OCI-LY3 (cell line): Measurements from ENCODE around the gene CELA3B.
"Not testable (repeated sequence)": the region's sequence is repeated elsewhere in the genome, so short reads cannot be mapped to it uniquely, and the experiment has no call there.

ENCODE experiments used
- H2AFZ ChIP-seq: fragments of 200-600, 300-600 bp; shearing (Covaris generic); 2 replicates; pipeline ENCODE4 v1.6.0; 2014; ENCODE audit warnings: antibody characterized with exemption, low read depth, low read length
- H3K27ac ChIP-seq: fragments of 200-600, 300-600 bp; sonication (generic); 2 replicates; pipeline ENCODE4 v1.5.1; 2014; ENCODE audit warnings: mild to moderate bottlenecking, low read length, moderate library complexity, mixed read lengths
- H3K27me3 ChIP-seq: fragments of 200-600, 300-600 bp; sonication (generic); 2 replicates; pipeline ENCODE4 v1.6.1; 2014; ENCODE audit warnings: low read depth, low read length, mixed read lengths
- H3K36me3 ChIP-seq: fragments of 200-600, 300-600 bp; sonication (generic); replicated peaks from 2 replicates; pipeline ENCODE3; 2014; ENCODE audit warnings: low read depth, low read length, mixed read lengths
- H3K4me1 ChIP-seq: fragments of 300-600, 200-600 bp; sonication (generic); 2 replicates; pipeline ENCODE4 v1.6.1; 2014; ENCODE audit warnings: low read length, mixed read lengths
- H3K4me2 ChIP-seq: fragments of 200-600, 300-600 bp; sonication (generic); 2 replicates; pipeline ENCODE4 v1.6.1; 2014; ENCODE audit warnings: low read length, mixed read lengths
- H3K4me3 ChIP-seq: fragments of 300-600, 200-600 bp; sonication (generic); 2 replicates; pipeline ENCODE4 v1.5.1; 2014; ENCODE audit warnings: antibody characterized with exemption, mild to moderate bottlenecking, low read length, moderate library complexity
- H3K79me2 ChIP-seq: fragments of 300-600, 200-600 bp; shearing (Covaris generic); 2 replicates; pipeline ENCODE4 v1.6.1; 2014; ENCODE audit warnings: mild to moderate bottlenecking, low read length, mixed read lengths
- H3K9ac ChIP-seq: fragments of 300-600, 200-600 bp; shearing (Covaris generic); 2 replicates; pipeline ENCODE4 v1.6.0; 2014; ENCODE audit warnings: mild to moderate bottlenecking, low read length, moderate library complexity
- H3K9me3 ChIP-seq: fragments of 200-600, 300-600 bp; shearing (Covaris generic); 2 replicates; pipeline ENCODE4 v1.6.1; 2014; ENCODE audit warnings: low read length, mixed read lengths; ENCODE audit not compliant: insufficient read depth
- H4K20me1 ChIP-seq: fragments of 200-600, 300-600 bp; sonication (generic); 2 replicates; pipeline ENCODE4 v1.6.1; 2016; ENCODE audit warnings: low read length, mixed read lengths; ENCODE audit not compliant: insufficient read depth
- EZH2phosphoT487 ChIP-seq: fragments of 200-600 bp; shearing (Covaris generic); IDR thresholded peaks from 2 replicates; pipeline ENCODE4 v1.6.1; 2018; ENCODE audit warnings: antibody characterized with exemption, mixed run types, low read depth
- TF ChIP-seq, protein P1 (sequence below): fragments of 200-600, 300-600 bp; sonication (generic); IDR thresholded peaks from 2 replicates; pipeline ENCODE4 v1.5.1; 2014; ENCODE audit warnings: antibody characterized with exemption, low read length, low read depth

CELA3B gene

DNA sequence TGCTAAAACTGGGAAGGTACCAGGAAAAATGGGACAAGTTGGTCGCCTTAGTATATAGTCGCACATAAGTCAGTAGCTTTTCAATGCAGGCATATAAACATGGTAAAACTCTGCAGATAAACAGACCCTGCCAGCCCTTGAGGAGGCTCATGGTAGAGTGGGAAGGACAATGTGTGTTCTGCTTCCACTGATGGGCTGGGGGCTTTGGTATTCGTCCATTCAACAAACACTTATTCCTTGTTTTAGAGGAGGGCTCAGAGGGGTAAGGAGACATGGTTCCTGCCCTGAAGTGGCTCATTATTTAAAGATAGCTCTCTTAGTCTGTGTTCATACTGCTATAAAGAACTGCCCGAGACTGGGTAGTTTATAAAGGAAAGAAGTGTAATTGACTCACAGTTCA, 35.9 kb downstream of the CELA3B start:
- H4K20me1 ChIP-seq, H3K79me2 ChIP-seq, H3K36me3 ChIP-seq, H3K4me3 ChIP-seq, H3K4me2 ChIP-seq, H3K9ac ChIP-seq, H3K27ac ChIP-seq, H3K4me1 ChIP-seq, H3K9me3 ChIP-seq, H3K27me3 ChIP-seq, H2AFZ ChIP-seq: not testable (repeated sequence)

DNA sequence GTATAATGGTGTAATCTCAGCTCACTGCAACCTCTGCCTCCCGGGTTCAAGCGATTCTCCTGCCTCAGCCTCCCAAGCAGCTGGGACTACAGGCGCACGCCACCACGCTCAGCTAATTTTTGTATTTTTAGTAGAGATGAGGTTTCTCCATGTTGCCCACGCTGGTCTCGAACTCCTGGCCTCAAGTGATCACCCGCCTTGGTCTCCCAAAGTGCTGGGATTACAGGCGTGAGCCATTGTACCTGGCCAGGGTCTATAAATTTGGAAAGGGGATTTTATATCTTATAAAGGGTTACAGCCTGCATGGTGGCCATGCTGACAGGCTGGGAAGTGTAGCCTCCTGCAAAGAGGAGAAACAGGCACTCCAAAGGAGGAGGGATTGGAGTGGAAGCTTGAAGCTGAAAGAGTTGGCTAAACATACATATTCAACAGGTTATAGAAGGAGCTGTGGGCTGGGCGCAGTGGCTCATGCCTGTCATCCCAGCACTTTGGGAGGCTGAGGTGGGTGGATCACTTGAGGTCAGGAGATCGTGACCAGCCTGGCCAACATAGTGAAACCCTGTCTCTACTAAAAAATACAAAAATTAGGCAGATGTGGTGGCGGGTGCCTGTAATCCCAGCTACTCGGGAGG, 37.9 kb downstream of the CELA3B start:
- not testable (repeated sequence) for H3K4me2 ChIP-seq, H2AFZ ChIP-seq, H3K27me3 ChIP-seq, H3K9ac ChIP-seq, H3K27ac ChIP-seq, H3K36me3 ChIP-seq, H3K4me3 ChIP-seq, H3K79me2 ChIP-seq, H3K9me3 ChIP-seq, H4K20me1 ChIP-seq
- peaks cover 12% of the 10 kb centered on the region for H3K4me1 ChIP-seq

DNA sequence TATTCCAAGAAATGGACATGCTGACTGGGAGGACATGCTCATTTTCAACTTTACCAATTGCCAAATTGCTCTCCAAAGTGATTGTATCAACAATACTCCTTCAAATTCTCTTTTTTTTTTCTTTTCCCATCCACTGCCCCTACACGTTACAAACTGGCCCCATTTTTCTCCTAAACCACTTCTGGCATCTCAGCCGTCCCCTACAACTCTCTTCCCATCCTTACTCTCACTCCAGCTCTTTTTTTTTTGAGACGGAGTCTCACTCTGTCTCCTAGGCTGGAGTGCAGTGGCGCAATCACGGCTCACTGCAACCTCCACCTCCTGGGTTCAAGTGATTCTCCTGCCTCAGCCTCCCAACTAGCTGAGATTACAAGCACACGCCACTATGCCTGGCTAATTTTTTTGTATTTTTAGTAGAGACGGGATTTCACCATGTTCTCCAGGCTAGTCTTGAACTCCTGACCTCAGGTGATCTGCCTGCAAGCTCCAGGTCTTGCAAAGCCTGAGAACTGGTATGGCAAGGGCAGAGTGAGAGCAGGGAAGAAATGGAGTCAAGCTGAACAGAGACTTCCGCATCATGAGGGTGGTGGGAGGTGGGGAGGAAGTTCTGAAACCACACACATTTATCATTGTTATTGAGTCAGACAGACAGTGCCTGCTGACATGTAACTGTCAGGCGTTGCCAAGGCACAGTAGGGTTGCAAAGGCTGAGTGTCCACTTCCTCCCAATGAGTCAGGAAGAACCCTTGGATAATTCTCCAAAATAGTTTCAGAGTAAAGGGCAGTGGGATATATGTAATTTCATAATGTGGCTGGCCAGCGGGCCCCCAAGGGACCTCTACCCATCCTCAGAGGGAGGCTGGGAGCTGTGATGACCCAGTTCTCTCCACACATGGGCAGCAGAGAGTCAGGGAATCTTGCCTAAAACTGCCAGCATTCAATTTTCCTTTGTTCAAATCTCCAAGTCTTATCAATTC, 42.0 kb downstream of the CELA3B start:
- no peaks in the 10 kb centered on the region for H3K36me3 ChIP-seq
- no peaks in the 10 kb centered on the region for H3K27me3 ChIP-seq
- H3K27ac ChIP-seq = no peak overlapping the region
- no peaks in the 10 kb centered on the region for H3K79me2 ChIP-seq
- H3K4me2 ChIP-seq = peak overlapping the region; percentile 67
- peaks cover 14% of the 10 kb centered on the region for H3K4me1 ChIP-seq
- TF ChIP-seq, protein P1, sequence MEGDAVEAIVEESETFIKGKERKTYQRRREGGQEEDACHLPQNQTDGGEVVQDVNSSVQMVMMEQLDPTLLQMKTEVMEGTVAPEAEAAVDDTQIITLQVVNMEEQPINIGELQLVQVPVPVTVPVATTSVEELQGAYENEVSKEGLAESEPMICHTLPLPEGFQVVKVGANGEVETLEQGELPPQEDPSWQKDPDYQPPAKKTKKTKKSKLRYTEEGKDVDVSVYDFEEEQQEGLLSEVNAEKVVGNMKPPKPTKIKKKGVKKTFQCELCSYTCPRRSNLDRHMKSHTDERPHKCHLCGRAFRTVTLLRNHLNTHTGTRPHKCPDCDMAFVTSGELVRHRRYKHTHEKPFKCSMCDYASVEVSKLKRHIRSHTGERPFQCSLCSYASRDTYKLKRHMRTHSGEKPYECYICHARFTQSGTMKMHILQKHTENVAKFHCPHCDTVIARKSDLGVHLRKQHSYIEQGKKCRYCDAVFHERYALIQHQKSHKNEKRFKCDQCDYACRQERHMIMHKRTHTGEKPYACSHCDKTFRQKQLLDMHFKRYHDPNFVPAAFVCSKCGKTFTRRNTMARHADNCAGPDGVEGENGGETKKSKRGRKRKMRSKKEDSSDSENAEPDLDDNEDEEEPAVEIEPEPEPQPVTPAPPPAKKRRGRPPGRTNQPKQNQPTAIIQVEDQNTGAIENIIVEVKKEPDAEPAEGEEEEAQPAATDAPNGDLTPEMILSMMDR = peak; percentile 49
- no peak for TF ChIP-seq EZH2phosphoT487
- H3K9ac ChIP-seq = no peak overlapping the region
- H3K4me3 ChIP-seq = peak overlapping the region; percentile 38
- H4K20me1 ChIP-seq = no peaks in the 10 kb centered on the region
- peak overlapping the region; percentile 87 for H2AFZ ChIP-seq
- H3K9me3 ChIP-seq = no peaks in the 10 kb centered on the region

DNA sequence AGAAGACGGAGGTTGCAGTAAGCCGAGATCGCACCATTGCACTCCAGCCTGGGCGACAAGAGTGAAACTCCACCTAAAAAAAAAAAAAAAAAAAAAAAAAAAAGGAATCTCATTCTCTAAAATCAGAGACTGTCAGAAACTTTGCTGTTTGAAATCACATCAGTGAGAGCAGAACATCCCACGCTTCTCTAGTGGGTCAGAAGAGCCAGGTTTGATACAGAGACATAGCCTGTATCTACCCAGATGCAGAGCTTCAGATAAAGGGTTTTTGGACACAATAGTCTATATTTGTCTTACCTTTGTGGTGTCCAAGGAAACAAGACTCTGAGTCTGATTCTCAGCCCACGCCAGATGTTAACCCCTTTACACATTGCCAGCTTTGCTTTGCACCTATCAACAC, 44.2 kb downstream of the CELA3B start:
- Histone ChIP-seq H3K4me2 (no peak overlapping the region), H3K27ac (no peak overlapping the region), H3K4me1 (peaks cover 20% of the 10 kb centered on the region), H3K36me3 (no peaks in the 10 kb centered on the region), H3K9ac (no peak overlapping the region), H2AFZ (no peak overlapping the region), H3K4me3 (no peak overlapping the region), H3K79me2 (peaks cover 1% of the 10 kb centered on the region; the same call in 1 of the 2 replicates), H3K27me3 (no peaks in the 10 kb centered on the region), H4K20me1 (no peaks in the 10 kb centered on the region), H3K9me3 (no peaks in the 10 kb centered on the region)
- TF ChIP-seq EZH2phosphoT487 = no peak
- TF ChIP-seq, protein P1 = no peak
